Duodenal mucosa (tissue), 2 donors: Measurements from ENCODE around the gene RNFT2.

Source experiments
- H3K27ac ChIP-seq: one replicate; pipeline ENCODE4 v1.7.0; 2013; ENCODE audit warnings: low read depth, low read length
- H3K27me3 ChIP-seq, 2 donors: one replicate each; pipeline ENCODE4 v1.7.0; 2013; ENCODE audit warnings: low read length in 2 of 2, control low read depth in 1 of 2; ENCODE audit not compliant: insufficient read depth in 2 of 2, control insufficient read depth in 1 of 2
- H3K36me3 ChIP-seq, 2 donors: one replicate each; pipeline ENCODE4 v1.7.0; 2013; ENCODE audit warnings: low read length in 2 of 2, control low read depth in 1 of 2; ENCODE audit not compliant: insufficient read depth in 2 of 2, control insufficient read depth in 1 of 2
- H3K4me1 ChIP-seq, 2 donors: one replicate each; pipeline ENCODE4 v1.7.0; 2013; ENCODE audit warnings: low read length in 2 of 2, control low read depth in 1 of 2; ENCODE audit not compliant: insufficient read depth in 2 of 2, control insufficient read depth in 1 of 2
- H3K4me3 ChIP-seq, 2 donors: one replicate each; pipeline ENCODE4 v1.7.0; 2013; ENCODE audit warnings: low read length in 2 of 2, low read depth in 1 of 2
- H3K9ac ChIP-seq, 2 donors: one replicate each; pipeline ENCODE4 v1.7.0; 2013; ENCODE audit warnings: low read length in 2 of 2, low read depth in 1 of 2
- H3K9me3 ChIP-seq, 2 donors: one replicate each; pipeline ENCODE4 v1.7.0; 2013; ENCODE audit warnings: low read length in 2 of 2, control low read depth in 1 of 2; ENCODE audit not compliant: control insufficient read depth in 1 of 2

Gene RNFT2

GRCh38 chr12:116737774-116738657, at the start of gene RNFT2, which contains the start of gene SPRING1:
RNFT2 (plus strand) TSS chr12:116738315; CDS start chr12:116740498, 2,183 bp downstream.
SPRING1 (minus strand) TSS chr12:116738069; CDS start chr12:116737900, 169 bp downstream.
- Histone ChIP-seq H3K36me3 (peaks cover 9 to 12% of the 10 kb centered on the region in 2 donors), H3K27me3 (no peaks in the 10 kb centered on the region), H3K4me1 (peaks cover 14% of the 10 kb centered on the region in 2 donors), H3K27ac (no peak within 1 kb of the TSS), H3K4me3 (peak within 1 kb of the TSS; percentile 93 to 98), H3K9ac (peak within 1 kb of the TSS; percentile 77 to 91), H3K9me3 (no peaks in the 10 kb centered on the region)

- H3K36me3 ChIP-seq = no peaks in the 10 kb centered on the region
- H3K4me3 ChIP-seq = no peak overlapping the region
- no peak overlapping the region for H3K27ac ChIP-seq
- H3K27me3 ChIP-seq = peaks cover 4 to 8% of the 10 kb centered on the region in 2 donors
- H3K4me1 ChIP-seq = peaks cover 13 to 23% of the 10 kb centered on the region in 2 donors
- no peaks in the 10 kb centered on the region for H3K9me3 ChIP-seq
- no peak overlapping the region for H3K9ac ChIP-seq
These were observed 48.6 kb upstream of the RNFT2 start for GRCh38 chr12:116689521-116689920.

DNA sequence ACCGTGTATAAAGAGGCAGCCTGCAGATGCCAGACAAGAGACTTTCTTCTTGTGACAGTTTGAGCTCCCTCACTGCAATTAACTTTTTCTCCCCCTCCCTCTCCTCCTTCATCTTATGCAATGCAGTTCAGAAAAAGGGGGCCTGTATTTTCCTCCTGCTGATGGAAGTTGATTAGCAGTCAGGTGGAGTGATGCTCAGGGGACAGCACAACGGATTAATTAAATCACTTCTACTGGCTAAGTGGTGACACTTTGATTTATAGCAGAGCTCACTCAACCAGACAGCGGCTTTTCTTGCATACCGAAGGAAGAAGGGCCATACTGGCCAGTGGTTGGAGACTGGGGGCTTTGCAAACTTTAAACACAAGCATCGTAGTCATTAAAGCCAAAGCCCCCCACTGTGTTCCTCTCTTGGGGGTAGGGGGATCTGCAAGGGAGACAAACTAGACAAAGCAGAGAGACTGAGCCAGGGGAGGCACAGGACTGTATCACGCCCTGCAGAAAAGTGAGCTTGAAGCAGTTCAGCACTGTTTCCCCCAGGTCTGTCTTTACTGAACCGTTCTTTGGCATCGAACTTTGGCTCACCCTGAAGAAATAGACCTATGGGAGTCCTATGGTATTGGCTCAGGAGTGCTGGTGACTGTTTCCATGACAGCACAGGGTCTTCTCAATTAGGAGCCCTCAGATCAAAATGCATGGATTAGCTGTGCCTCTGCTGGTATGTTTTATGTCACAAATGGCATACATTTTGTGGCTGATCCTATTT, 48.0 kb upstream of the RNFT2 start:
- H3K4me3 ChIP-seq = no peak overlapping the region
- H3K27me3 ChIP-seq = peaks cover 6 to 11% of the 10 kb centered on the region in 2 donors
- no peaks in the 10 kb centered on the region for H3K36me3 ChIP-seq
- H3K4me1 ChIP-seq = peaks cover 19 to 30% of the 10 kb centered on the region in 2 donors
- no peak overlapping the region for H3K27ac ChIP-seq
- no peak overlapping the region for H3K9ac ChIP-seq
- no peaks in the 10 kb centered on the region for H3K9me3 ChIP-seq

- peaks cover 21 to 30% of the 10 kb centered on the region in 2 donors for H3K4me1 ChIP-seq
- H3K27me3 ChIP-seq = peaks cover 9 to 11% of the 10 kb centered on the region in 2 donors
These were observed 46.9 kb upstream of the RNFT2 start for GRCh38 chr12:116691205-116691604.

GRCh38 chr12:116691636-116692035, 46.5 kb upstream of the RNFT2 start:
- H3K4me3 ChIP-seq = no peak overlapping the region
- no peak overlapping the region for H3K27ac ChIP-seq
- H3K4me1 ChIP-seq = peaks cover 21 to 30% of the 10 kb centered on the region in 2 donors
- no peak overlapping the region for H3K9ac ChIP-seq
- no peaks in the 10 kb centered on the region for H3K9me3 ChIP-seq
- peaks cover 9 to 11% of the 10 kb centered on the region in 2 donors for H3K27me3 ChIP-seq
- H3K36me3 ChIP-seq = no peaks in the 10 kb centered on the region

More at GRCh38 chr12:116691205-116691604, 46.9 kb upstream of the RNFT2 start:
- Histone ChIP-seq H3K4me3 (no peak overlapping the region), H3K27ac (no peak overlapping the region), H3K9ac (no peak overlapping the region), H3K9me3 (no peaks in the 10 kb centered on the region), H3K36me3 (no peaks in the 10 kb centered on the region)

DNA sequence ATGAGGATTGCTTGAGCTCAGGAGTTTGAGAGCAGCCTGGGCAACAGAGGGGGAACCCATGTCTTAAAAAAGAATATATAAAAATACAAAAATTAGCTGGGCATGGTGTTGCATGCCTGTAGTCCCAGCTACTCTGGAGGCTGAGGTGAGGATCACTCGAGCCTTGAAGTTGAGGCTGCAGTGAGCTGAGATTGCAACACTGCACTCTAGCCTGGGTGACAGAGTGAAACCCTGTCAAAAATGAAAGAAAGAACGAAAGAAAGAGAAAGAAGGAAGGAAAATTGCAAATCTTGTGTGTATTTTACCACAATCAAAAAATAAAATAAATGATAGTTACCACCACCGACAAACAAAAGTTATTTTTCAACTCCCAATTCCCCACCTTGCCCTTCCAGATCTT, 45.5 kb upstream of the RNFT2 start:
- Histone ChIP-seq H3K27ac (no peak overlapping the region), H3K4me3 (peak overlapping the region; percentile 8 to 26), H3K36me3 (no peaks in the 10 kb centered on the region), H3K9ac (no peak overlapping the region), H3K27me3 (peaks cover 9 to 11% of the 10 kb centered on the region in 2 donors), H3K4me1 (peaks cover 21 to 30% of the 10 kb centered on the region in 2 donors), H3K9me3 (no peaks in the 10 kb centered on the region)

GRCh38 chr12:116693286-116694227, 44.6 kb upstream of the RNFT2 start:
- H3K27me3 ChIP-seq = peaks cover 9 to 11% of the 10 kb centered on the region in 2 donors
- no peaks in the 10 kb centered on the region for H3K9me3 ChIP-seq
- no peak overlapping the region for H3K27ac ChIP-seq
- H3K4me3 ChIP-seq = peak overlapping the region; percentile 29 to 46
- H3K36me3 ChIP-seq = no peaks in the 10 kb centered on the region
- peaks cover 24 to 36% of the 10 kb centered on the region in 2 donors for H3K4me1 ChIP-seq
- no peak overlapping the region for H3K9ac ChIP-seq

- Histone ChIP-seq H3K4me3 (no peak overlapping the region), H3K27ac (no peak overlapping the region), H3K4me1 (peaks cover 27 to 38% of the 10 kb centered on the region in 2 donors), H3K27me3 (peaks cover 9 to 11% of the 10 kb centered on the region in 2 donors), H3K9ac (no peak overlapping the region), H3K36me3 (no peaks in the 10 kb centered on the region), H3K9me3 (no peaks in the 10 kb centered on the region)
These were observed 43.3 kb upstream of the RNFT2 start for GRCh38 chr12:116694653-116695463.

GRCh38 chr12:116695464-116695725, 42.7 kb upstream of the RNFT2 start:
- Histone ChIP-seq H3K36me3 (no peaks in the 10 kb centered on the region), H3K9ac (no peak overlapping the region), H3K27ac (no peak overlapping the region), H3K4me3 (no peak overlapping the region), H3K9me3 (no peaks in the 10 kb centered on the region), H3K27me3 (peaks cover 9 to 11% of the 10 kb centered on the region in 2 donors), H3K4me1 (peaks cover 27 to 38% of the 10 kb centered on the region in 2 donors)
